A549 treated with Hydrocortisone at 1 μM for 4 hours (cell line): Measurements from ENCODE around the gene VGLL3. TPM values are rescaled to one million over a fixed set of nuclear protein-coding genes. Genes with fewer than 3 reads are reported as not detected.

Experiments
- total RNA-seq: library from RNA; stranded (reverse); fragments of 200-300 nt; extraction: Qiagen RNA extraction; gene quantifications from 5 replicates; pipeline ENCODE4 v1.2.3, GENCODE V29; 2022

The VGLL3 gene, protein sequence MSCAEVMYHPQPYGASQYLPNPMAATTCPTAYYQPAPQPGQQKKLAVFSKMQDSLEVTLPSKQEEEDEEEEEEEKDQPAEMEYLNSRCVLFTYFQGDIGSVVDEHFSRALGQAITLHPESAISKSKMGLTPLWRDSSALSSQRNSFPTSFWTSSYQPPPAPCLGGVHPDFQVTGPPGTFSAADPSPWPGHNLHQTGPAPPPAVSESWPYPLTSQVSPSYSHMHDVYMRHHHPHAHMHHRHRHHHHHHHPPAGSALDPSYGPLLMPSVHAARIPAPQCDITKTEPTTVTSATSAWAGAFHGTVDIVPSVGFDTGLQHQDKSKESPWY
- total RNA-seq: 5.2 to 12.1 TPM (median 8.7 TPM) in 5 replicates

DNA sequence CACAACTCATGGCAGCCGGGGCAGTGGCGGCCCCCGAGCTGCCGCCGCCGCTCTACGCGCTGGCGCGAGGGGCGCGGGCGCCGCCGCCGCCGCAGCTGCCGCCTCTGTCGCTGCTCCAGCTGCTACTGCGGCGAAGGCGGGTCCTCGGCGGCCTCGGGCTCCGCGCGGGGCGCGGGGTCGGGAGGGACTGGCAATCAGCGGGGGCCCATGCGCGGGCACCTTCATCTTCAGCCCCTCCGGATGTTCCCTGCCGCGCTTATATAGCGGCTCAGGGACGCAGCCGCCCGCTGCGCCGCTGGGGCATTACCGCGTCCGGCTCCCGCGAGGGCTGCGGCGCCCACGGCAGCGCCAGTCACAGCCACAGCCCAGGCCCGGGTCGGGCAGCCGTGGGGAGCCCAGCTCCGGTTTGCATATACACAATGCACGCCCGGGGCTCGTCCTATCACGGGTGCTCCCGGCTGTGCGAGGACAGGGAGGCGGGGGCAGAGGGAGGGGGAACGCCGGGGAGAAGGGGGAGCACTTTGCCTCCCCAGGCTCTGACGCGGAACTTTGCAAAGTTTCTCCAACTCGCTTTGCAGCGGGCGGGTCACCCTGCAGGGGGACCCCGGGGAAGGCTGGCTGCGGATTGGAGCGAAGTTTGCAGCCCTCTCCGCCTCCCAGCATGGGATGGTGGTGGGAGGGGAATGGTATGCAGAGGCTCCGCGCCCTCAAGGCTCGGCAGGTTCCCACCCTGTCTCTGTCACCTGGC lies at the start of gene VGLL3:
TSS of gene VGLL3 (minus strand) at position 416 of the 748 bp plus-strand sequence. CDS start at position 10, 406 bp downstream.

Other genes starting within 250 kb of the VGLL3 start
- 96.7 to 113 TPM (median 100 TPM) in 5 replicates for gene CHMP2B, start 236.2 kb upstream of the VGLL3 start, total RNA-seq